GM18907 (cell line): Measurements from ENCODE around the gene SNTB2.
A peak's percentile ranks its signal among the peaks of the same experiment; 100 is the strongest.
"Not testable (repeated sequence)": the region's sequence is repeated elsewhere in the genome, so short reads cannot be mapped to it uniquely, and the experiment has no call there.

Source experiments
- ATAC-seq: cut with Tn5 transposase; IDR thresholded peaks from one replicate; pipeline ENCODE4 v1.9.1; 2021; ENCODE audit warnings: mild to moderate bottlenecking, moderate library complexity; ENCODE audit not compliant: unreplicated experiment

SNTB2 gene

DNA sequence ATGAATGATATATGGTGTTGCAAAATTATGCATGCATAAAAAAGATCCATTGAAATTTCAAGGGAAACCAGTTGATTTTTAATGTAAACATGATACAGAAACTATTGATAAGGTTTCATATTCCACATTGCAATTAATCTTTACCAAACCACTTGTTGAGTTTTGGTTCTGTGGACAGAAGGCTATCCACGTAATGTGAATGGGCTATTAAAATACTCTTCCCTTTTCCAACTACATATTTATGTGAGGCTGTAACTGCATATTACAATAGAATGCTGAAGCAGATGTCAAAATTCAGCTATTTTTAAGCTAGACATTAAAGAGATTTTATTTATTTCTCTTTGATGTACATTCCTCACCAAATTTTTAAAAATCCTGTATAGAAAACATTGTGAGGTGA is 90.4 kb downstream of the SNTB2 start:
- no peak for ATAC-seq

DNA sequence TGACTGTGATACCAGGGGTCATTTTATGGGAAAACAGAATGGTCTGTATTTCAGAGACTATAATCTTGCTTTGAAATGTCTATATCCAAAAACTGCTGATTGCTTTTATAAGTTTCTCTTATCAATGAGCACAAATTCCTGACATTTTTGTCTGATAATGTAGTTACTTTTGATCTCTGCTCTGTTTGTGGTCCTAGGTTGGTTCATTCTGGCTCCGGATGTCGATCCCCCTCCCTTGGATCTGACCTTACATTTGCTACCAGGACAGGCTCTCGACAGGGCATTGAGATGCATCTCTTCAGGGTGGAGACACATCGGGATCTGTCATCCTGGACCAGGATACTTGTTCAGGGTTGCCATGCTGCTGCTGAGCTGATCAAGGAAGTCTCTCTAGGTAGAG is 96.9 kb downstream of the SNTB2 start:
- ATAC-seq, result no peak

DNA sequence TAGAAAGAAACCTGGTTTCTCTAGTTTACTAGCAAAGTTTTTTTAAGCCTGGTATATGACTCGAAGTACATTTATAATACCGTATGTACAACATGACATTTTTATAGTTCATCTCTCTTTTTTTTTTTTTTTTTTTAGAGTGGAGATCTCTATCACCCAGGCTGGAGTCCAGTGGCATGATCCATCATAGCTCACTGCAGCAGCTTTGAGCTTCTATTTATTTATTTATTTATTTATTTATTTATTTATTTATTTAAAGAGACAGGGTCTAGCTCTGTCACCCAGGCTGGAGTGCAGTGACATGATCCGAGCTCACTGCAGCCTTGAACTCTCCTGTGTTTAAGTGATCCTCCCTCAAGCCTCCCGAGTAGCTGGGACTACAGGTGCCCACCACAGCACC is 98.3 kb downstream of the SNTB2 start:
- ATAC-seq, result no peak

DNA sequence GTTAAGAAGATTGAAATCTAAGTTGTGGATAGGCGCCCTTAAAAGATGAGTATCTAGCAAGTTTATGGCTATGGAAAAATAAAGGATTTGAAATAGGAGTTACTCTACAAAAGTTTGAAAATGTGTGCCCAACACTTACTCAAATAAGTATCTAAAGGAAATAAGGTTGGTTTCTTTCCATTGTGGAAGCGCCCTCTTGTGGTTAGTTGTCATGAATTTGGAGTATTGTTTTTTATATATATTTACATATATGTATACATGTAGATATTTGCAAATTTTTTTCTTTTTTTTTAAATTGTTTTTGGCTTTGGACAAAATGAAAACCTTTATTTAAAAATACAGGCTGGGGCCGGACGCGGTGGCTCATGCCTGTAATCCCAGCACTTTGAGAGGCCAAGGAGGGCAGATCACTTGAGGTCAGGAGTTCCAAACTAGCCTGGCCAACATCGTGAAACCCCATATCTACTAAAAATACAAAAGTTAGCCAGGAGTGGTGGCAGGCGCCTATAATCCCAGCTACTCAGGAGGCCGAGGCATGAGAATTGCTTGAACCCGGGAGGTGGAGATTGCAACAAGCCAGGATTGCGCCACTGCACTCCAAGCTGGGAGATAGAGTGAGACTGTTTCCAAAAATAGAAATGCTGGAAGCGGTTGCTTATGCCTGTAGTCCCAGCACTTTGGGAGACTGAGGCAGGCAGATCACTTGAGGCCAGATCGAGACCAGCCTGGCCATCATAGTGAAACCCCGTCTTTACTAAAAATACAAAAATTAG is 100.2 kb downstream of the SNTB2 start:
- ATAC-seq, result no peak

DNA sequence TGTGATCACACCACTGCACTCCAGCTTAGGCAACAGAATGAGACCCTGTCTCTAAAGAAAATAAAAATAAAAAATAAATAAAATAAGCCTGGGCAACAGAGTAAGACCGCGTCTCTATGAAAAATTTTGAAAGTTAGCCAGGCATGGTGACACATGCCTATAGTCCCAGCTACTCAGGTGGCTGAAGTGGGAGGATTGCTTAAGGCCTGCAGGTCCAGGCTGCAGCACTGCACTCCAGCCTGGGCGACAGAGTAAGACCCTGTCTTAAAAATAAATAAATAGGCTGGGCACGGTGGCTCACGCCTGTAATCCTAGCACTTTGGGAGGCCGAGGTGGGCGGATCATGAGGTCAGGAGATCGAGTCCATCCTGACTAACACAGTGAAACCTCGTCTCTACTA is 104.7 kb downstream of the SNTB2 start:
- ATAC-seq, result not testable (repeated sequence)

DNA sequence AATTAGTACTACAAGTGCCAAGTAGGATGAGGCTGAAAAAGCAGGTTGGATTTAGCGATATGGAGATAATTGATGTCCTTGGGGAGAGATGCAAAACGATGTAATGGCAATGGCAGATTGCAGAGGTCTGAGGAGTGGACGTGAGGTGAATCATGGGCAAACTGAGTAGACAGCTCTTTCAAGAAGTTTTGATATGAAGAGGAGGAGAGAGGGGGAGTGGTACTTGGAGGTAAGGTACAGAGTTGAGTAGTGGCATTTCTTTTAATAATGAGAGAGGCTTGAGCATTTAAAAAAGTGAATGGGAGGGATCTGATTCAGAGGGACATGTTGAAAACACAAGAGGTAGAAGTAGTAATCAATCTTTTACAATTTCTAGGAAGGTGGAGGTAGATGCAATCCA is 106.4 kb downstream of the SNTB2 start:
- no peak for ATAC-seq

DNA sequence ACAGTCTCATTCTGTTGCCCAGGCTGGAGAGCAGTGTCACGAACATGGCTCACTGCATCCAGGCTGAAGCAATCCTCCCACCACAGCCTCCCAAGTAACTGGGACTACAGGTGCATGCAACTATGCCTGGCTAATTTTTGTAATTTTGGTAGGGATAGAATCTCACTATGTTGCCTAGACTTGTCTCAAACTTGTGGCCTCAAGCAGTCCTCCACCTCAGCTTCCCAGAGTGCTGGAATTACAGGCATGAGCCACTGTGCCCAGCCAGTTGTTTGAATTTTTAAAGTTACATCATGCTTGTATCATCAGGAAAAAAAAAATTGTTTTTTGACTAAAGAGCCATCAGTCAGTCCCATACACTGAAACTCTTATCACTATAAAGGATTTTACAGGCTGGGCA is 107.1 kb downstream of the SNTB2 start:
- no peak for ATAC-seq

DNA sequence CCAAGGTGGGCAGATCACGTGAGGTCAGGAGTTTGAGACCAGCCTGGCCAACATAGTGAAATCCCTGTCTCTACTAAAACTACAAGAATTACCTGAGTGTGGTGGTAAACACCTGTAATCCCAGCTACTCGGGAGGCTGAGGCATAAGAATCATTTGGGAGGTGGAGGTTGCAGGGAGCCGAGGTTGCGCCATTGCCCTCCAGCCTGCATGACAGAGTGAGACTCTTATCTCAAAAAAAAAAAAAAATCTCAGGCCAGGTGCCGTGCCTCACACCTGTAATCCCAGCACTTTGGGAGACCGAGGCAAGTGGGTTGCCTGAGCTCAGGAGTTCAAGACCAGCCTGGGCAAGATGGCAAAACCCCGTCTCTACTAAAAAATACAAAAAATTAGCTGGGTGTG is 109.8 kb downstream of the SNTB2 start:
- ATAC-seq, result not testable (repeated sequence)

DNA sequence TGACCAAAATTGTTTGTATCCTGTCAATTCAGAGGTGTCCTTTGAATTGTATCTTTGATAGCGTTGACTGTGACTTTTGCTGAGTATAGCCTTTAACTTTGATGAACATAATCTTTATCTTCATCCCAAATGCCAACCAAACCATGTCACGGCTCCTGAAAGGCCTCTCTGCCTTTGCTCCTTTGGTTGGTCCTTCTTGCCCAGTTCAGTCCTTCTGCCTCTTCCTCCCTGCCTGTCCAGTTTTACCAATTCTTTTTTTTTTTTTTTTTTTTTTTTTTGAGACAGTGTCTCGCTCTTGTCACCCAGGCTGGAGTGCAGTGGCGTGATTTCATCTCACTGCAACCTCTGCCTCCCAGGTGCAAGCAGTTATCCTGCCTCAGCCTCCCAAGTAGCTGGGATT is 111.3 kb downstream of the SNTB2 start:
- no peak for ATAC-seq

DNA sequence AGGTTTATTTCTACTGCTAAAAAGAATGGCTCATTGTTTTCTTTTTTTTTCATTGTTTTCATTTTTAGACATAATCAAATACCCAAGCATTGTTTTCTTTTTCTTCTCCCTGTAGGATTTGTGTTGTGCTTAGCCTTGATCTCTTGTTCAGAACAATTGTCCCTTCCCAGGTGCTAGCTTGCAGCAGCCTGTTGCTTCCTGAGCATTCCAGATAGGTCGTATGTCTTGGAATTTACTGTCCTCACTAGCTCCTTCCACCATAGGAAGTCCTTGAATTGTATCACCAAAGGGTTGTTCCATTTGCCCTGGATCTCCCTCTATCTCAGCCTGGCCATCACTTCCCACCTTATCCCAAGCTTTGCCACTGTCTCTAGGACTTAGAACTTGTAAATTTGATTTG is 114.2 kb downstream of the SNTB2 start:
- ATAC-seq, result no peak

DNA sequence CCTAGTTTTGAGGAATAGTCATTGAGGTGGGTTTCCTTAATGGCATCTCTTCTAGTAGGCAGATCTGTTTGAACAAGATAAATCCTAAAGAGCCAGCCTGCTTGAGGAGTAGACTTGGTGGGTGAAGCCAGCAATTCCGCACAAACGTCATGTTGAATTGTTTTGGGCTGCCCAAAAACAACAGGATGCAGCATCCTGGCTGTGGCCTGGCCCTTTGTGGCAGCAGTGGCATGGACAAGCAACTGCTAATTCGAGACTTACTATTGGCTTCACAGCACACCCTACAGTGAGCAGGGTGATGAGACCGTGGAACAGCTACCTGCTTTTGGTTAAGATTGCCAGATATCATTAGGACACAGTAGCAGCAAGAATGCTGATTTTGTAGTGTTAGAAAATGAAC is 114.9 kb downstream of the SNTB2 start:
- ATAC-seq, result no peak

DNA sequence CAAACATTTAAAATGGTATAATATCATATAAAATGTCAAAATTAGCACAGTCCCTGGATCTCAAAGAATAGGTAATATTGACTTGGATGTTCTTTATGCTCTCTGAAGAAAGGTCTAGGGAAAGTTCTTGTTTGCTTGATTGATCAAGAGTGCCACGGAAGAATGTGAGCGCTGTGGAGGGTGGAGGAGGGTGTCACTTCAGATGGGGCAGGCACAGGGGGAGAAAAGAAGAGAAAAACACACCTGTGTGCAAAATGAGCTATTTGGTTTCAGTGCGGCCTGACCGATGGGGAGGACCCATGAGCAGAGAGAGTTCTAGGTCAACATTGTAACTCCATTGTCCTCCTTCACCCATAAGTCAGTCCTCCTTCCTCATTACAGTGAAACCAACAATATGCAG is 115.3 kb downstream of the SNTB2 start:
- no peak for ATAC-seq

DNA sequence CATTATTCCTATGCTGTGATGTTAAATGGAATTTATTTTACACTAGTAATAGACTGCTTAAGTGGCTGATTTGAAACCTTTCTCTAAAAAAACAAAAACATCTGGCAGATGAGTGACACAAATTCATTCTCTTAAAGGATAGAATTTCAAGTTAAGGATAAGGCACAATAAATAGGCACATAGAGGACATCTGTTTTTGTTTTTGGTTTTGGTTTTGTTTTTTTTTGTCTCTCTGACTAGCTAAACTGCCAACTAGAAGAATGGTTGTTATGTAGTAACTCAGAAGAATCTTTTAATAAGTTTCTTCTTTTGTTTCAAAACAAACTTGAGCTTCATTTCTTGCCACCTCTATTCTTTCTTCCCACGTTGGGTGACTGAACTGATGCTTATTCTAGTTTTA is 119.1 kb downstream of the SNTB2 start:
- no peak for ATAC-seq

DNA sequence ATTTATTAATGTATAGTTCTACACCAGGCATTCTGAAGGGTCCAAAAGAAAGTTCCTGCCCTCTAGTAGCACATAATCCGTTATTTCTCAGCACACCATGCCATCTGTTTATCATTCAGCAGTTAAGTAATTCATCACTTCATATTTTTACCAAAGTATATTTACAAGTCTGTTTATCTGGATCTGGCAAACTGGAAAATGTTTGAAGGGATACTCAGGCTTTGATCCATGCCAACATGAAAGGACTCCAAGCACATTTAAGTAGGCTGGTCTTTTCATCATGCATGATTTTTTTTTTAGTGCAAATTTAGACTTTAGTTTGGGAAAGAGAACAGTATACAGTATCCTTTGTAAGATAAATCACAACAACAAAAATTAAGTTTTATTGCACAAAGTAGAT is 120.1 kb downstream of the SNTB2 start:
- no peak for ATAC-seq

DNA sequence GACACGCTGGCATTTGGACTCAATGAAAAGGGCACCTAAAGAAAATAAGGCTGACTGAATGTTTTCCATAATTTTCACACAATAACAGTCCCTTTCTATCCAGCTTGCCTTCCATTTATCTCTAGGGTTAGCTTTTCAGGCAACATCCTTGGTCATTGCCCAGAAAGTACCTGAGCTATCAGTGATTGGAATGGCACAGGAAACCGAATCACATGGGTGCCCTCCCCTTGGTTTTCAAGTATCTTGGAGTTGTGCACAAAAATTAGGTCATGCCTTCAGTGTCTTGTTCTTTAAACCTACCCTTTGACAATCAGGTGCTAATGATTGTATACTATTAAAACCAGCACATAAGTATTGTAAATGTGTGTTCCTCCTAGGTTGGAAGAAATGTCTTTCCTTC is 120.9 kb downstream of the SNTB2 start:
- no peak for ATAC-seq

DNA sequence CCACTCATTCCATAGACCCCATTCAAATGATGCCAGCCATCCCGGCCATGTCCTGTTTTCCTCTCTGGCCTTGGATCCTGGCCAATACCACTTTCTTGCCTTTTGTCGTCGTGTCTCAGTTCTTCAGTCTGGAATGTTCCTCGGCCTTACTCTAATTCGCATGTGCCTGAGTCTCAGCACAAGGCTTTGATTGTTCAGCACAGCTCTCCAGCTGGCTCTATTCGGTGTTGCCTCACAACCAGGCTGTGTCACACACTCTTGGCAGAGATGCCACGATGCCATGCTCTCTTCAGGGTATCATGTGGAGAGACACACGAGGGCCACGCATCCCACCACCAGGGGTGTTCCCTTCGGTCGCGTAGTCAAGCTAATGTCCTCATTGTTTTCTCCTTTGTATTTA is 122.4 kb downstream of the SNTB2 start:
- no peak for ATAC-seq

DNA sequence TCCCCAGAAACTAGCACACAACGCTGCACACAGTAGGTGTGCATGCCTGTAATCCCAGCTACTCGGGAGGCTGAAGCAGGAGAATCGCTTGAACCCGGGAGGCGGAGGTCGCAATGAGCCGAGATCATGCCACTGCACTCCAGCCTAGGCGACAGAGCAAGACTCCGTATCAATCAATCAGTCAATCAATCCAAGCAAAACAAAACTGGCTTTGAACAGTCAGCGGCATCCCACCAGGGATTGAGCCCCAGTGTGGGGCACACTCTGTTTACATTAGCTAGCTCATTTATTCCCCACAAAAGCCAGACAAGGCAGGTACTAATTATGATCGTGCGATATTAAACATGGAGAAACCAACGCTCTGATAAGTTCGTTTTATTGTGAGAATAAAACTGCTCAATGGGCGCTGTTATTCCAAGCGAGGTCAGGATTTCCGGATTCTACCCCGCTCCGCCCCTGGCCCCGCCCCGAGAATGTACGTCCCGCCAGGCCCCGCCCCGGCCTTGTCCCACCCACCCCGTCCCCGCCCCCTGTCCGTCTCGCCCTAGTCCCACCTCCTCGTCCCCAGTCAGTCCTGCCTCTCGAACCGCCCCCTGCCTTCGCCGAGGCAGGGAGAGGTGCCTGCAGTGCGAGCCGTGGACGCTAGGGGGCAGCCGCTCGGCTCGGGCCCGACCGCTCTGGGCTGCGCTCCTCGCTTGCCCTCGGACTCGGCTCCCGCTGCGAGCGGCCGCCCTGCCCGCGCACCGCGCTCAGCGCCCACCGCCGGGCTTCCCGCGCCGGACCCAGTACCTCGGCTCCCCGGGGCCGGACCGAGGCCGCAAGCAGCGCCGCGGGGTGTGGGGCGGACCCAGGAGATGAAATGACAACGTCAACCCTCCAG is 123.9 kb downstream of the SNTB2 start, which contains the start of gene VPS4A:
TSS of gene VPS4A (plus strand) at position 698 of the 880 bp plus-strand sequence. CDS start at position 860, 162 bp downstream.
- ATAC-seq, result peak; percentile 94

DNA sequence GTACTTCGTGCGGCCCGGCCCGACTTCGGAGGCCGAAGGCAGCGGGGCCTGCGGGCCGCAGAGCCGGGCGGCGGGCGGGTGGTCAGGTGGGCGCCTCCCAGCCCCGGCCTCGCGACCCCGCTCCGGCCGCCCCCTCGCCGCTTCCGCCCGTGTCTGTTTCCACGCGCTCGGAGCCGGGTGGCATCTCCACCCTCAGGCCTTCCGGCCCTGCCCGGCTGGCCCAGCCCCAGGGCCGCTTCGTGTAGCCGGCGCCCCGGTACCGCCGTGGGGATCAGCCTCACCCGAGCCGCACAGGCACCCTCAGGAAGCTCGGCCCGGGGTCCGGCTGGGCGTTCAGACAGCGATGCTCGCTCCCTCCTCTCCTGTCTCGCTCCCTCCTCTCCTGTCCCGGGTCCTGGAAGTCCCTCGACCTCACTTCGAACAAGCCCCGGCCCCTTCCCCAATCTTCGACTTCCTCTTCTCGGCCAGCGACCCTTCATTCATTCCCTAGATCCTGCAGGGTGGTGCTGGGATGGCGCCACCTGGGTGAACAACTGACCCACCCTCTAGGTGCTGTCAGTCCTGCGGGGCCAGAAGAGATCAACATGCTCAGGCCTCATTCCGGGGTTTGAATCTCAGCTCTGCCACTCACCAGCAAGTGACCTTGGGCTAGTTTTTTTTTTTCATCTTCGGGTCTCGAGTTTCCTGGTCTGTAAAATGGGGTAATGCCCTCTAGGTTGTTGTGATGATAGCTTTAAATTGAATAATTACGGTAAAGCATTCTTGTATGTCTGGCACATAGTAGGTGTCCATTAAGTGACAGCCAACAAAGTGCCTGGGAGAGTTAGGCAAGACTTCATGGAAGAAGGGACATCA is 124.8 kb downstream of the SNTB2 start:
- peak; percentile 59 for ATAC-seq

DNA sequence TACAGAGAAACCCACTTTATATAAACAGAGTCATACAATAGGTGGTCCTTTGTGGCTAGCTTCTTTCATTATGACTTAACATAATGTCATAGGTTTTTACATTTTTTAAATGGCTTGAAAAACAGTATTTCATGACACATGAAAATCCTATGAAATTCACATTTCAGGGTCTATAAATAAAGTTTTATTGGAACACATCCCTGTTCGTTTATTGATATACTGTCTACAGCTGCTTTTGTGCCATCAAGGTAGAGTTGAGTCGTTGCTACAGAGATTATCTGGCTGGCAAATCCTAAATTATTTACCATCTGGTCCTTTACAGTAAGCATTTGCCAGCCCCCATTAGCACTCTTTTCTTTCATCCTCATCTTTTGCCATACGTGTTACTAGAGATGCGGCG is 126.5 kb downstream of the SNTB2 start:
- no peak for ATAC-seq

DNA sequence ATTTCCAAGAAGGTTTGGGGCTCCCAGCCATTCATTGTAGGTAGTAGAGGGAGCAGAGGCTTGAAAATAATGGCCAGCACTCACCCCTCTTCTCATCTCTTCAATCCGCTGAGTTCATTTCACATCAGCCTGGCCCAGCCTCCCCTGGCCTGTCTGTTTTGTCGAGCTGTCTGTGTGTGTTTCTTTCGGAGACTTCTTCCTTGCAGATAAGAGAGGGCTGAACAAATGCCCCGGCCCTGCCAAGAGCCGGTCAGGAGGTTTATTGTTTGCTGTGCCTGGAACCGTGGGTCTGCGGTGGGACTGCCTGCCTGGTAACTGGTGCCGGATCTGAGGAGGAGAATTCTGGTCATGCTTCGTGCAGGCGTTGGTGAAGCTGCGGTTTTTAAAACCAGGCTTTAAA is 127.6 kb downstream of the SNTB2 start:
- ATAC-seq, result no peak
